Measurements from ENCODE around the gene TRDMT1.

TRDMT1 gene

GRCh38 chr10:17206210-17206709 lies 4.8 kb upstream of the TRDMT1 start:
- Mint-ChIP-seq H3K27me3 (no peaks in the 10 kb centered on the region), H3K4me3 (peak overlapping the region; percentile 19), H3K27ac (peak overlapping the region; percentile 78), H3K9me3 (no peaks in the 10 kb centered on the region), H3K36me3 (ENCODE audit: low read depth) (no peaks in the 10 kb centered on the region), H3K4me1 (ENCODE audit: low read depth) (peaks cover 49% of the 10 kb centered on the region)

- Mint-ChIP-seq H3K27ac (no peak overlapping the region), H3K36me3 (ENCODE audit: low read depth) (no peaks in the 10 kb centered on the region), H3K4me1 (ENCODE audit: low read depth) (peaks cover 63% of the 10 kb centered on the region), H3K9me3 (no peaks in the 10 kb centered on the region), H3K27me3 (no peaks in the 10 kb centered on the region), H3K4me3 (no peak overlapping the region)
Measured at GRCh38 chr10:17203416-17203815, 1.9 kb upstream of the TRDMT1 start.

GRCh38 chr10:17202999-17203398 lies 1.5 kb upstream of the TRDMT1 start:
- Mint-ChIP-seq H3K36me3 (ENCODE audit: low read depth) (no peaks in the 10 kb centered on the region), H3K4me1 (ENCODE audit: low read depth) (peaks cover 60% of the 10 kb centered on the region), H3K27me3 (no peaks in the 10 kb centered on the region), H3K4me3 (no peak overlapping the region), H3K9me3 (no peaks in the 10 kb centered on the region), H3K27ac (no peak overlapping the region)

- H3K36me3 Mint-ChIP-seq (ENCODE audit: low read depth) = no peaks in the 10 kb centered on the region
- no peaks in the 10 kb centered on the region for H3K9me3 Mint-ChIP-seq
- peaks cover 56% of the 10 kb centered on the region for H3K4me1 Mint-ChIP-seq (ENCODE audit: low read depth)
- H3K27ac Mint-ChIP-seq = no peak overlapping the region
- H3K27me3 Mint-ChIP-seq = no peaks in the 10 kb centered on the region
- H3K4me3 Mint-ChIP-seq = peak overlapping the region; percentile 91
Measured at GRCh38 chr10:17202506-17202905, 1.0 kb upstream of the TRDMT1 start.

- peaks cover 51% of the 10 kb centered on the region for H3K4me1 Mint-ChIP-seq (ENCODE audit: low read depth)
- H3K27me3 Mint-ChIP-seq = no peaks in the 10 kb centered on the region
- peak overlapping the region; percentile 91 for H3K4me3 Mint-ChIP-seq
- no peaks in the 10 kb centered on the region for H3K9me3 Mint-ChIP-seq
- H3K36me3 Mint-ChIP-seq (ENCODE audit: low read depth) = no peaks in the 10 kb centered on the region
- H3K27ac Mint-ChIP-seq = peak overlapping the region; percentile 93
Measured at GRCh38 chr10:17201794-17202116, 283 bp upstream of the TRDMT1 start.

GRCh38 chr10:17200001-17200911 lies 1.2 kb downstream of the TRDMT1 start:
- H3K9me3 Mint-ChIP-seq = no peaks in the 10 kb centered on the region
- H3K27ac Mint-ChIP-seq = peak overlapping the region; percentile 93
- H3K36me3 Mint-ChIP-seq (ENCODE audit: low read depth) = no peaks in the 10 kb centered on the region
- H3K4me1 Mint-ChIP-seq (ENCODE audit: low read depth) = peaks cover 42% of the 10 kb centered on the region
- H3K4me3 Mint-ChIP-seq = peak overlapping the region; percentile 91
- no peaks in the 10 kb centered on the region for H3K27me3 Mint-ChIP-seq

- Mint-ChIP-seq H3K27me3 (no peaks in the 10 kb centered on the region), H3K36me3 (ENCODE audit: low read depth) (peaks cover 1% of the 10 kb centered on the region), H3K4me3 (peak overlapping the region; percentile 91), H3K27ac (peak overlapping the region; percentile 23), H3K9me3 (no peaks in the 10 kb centered on the region), H3K4me1 (ENCODE audit: low read depth) (peaks cover 36% of the 10 kb centered on the region)
Measured at GRCh38 chr10:17199351-17199804, 2.1 kb downstream of the TRDMT1 start.

- peaks cover 36% of the 10 kb centered on the region for H3K4me1 Mint-ChIP-seq (ENCODE audit: low read depth)
- no peak overlapping the region for H3K27ac Mint-ChIP-seq
- H3K4me3 Mint-ChIP-seq = no peak overlapping the region
- H3K9me3 Mint-ChIP-seq = no peaks in the 10 kb centered on the region
- peaks cover 6% of the 10 kb centered on the region for H3K36me3 Mint-ChIP-seq (ENCODE audit: low read depth)
- H3K27me3 Mint-ChIP-seq = no peaks in the 10 kb centered on the region
Measured at GRCh38 chr10:17196573-17196972, 4.9 kb downstream of the TRDMT1 start.

GRCh38 chr10:17196045-17196444 lies 5.4 kb downstream of the TRDMT1 start:
- Mint-ChIP-seq H3K4me1 (ENCODE audit: low read depth) (peaks cover 36% of the 10 kb centered on the region), H3K4me3 (no peak overlapping the region), H3K9me3 (no peaks in the 10 kb centered on the region), H3K27me3 (no peaks in the 10 kb centered on the region), H3K27ac (no peak overlapping the region), H3K36me3 (ENCODE audit: low read depth) (peaks cover 6% of the 10 kb centered on the region)

- Mint-ChIP-seq H3K9me3 (no peaks in the 10 kb centered on the region), H3K4me3 (no peak overlapping the region), H3K36me3 (ENCODE audit: low read depth) (peaks cover 6% of the 10 kb centered on the region), H3K27ac (no peak overlapping the region), H3K27me3 (no peaks in the 10 kb centered on the region), H3K4me1 (ENCODE audit: low read depth) (peaks cover 29% of the 10 kb centered on the region)
Measured at GRCh38 chr10:17195083-17195482, 6.4 kb downstream of the TRDMT1 start.

- Mint-ChIP-seq H3K4me3 (no peak overlapping the region), H3K4me1 (ENCODE audit: low read depth) (peaks cover 18% of the 10 kb centered on the region), H3K9me3 (no peaks in the 10 kb centered on the region), H3K36me3 (ENCODE audit: low read depth) (peaks cover 6% of the 10 kb centered on the region), H3K27me3 (no peaks in the 10 kb centered on the region), H3K27ac (no peak overlapping the region)
Measured at GRCh38 chr10:17190602-17191001, 10.9 kb downstream of the TRDMT1 start.

GRCh38 chr10:17188644-17189172 lies 12.8 kb downstream of the TRDMT1 start:
- Mint-ChIP-seq H3K9me3 (no peaks in the 10 kb centered on the region), H3K4me3 (no peak overlapping the region), H3K27me3 (no peaks in the 10 kb centered on the region), H3K4me1 (ENCODE audit: low read depth) (peaks cover 11% of the 10 kb centered on the region), H3K36me3 (ENCODE audit: low read depth) (no peaks in the 10 kb centered on the region), H3K27ac (no peak overlapping the region)

- H3K9me3 Mint-ChIP-seq = no peaks in the 10 kb centered on the region
- no peaks in the 10 kb centered on the region for H3K36me3 Mint-ChIP-seq (ENCODE audit: low read depth)
- H3K27ac Mint-ChIP-seq = no peak overlapping the region
- H3K4me1 Mint-ChIP-seq (ENCODE audit: low read depth) = peaks cover 11% of the 10 kb centered on the region
- H3K27me3 Mint-ChIP-seq = no peaks in the 10 kb centered on the region
- no peak overlapping the region for H3K4me3 Mint-ChIP-seq
Measured at GRCh38 chr10:17185873-17186272, 15.6 kb downstream of the TRDMT1 start.

GRCh38 chr10:17183110-17183509 lies 18.4 kb downstream of the TRDMT1 start:
- Mint-ChIP-seq H3K27me3 (no peaks in the 10 kb centered on the region), H3K9me3 (no peaks in the 10 kb centered on the region), H3K4me3 (no peak overlapping the region), H3K27ac (no peak overlapping the region), H3K36me3 (ENCODE audit: low read depth) (no peaks in the 10 kb centered on the region), H3K4me1 (ENCODE audit: low read depth) (peaks cover 4% of the 10 kb centered on the region)

- no peak overlapping the region for H3K4me3 Mint-ChIP-seq
- H3K36me3 Mint-ChIP-seq (ENCODE audit: low read depth) = no peaks in the 10 kb centered on the region
- no peaks in the 10 kb centered on the region for H3K9me3 Mint-ChIP-seq
- no peak overlapping the region for H3K27ac Mint-ChIP-seq
- H3K4me1 Mint-ChIP-seq (ENCODE audit: low read depth) = peaks cover 7% of the 10 kb centered on the region
- H3K27me3 Mint-ChIP-seq = no peaks in the 10 kb centered on the region
Measured at GRCh38 chr10:17181751-17182150, 19.7 kb downstream of the TRDMT1 start.

Data from stimulated activated naive CD8-positive, alpha-beta T cell treated with anti-CD3 and anti-CD28 coated beads, Interleukin-15, Interleukin-2, amounts not matched to agents 100 ng/mL and 50 ng/mL, for 24 hours (primary cell).